Activated CD8-positive, alpha-beta memory T cell treated with anti-CD3 and anti-CD28 coated beads, Interleukin-2, amount 10 ng/mL, durations not matched to agents 7 days and 5 days (primary cell): ENCODE results near the gene PRRX2. TPM values are rescaled to one million over a fixed set of nuclear protein-coding genes. Genes with fewer than 3 reads are reported as not detected.

Experiments used
- ATAC-seq: fragments of 150-1000 bp; cut with Tn5 transposase; one replicate; pipeline ENCODE4 v1.10.0; 2021; ENCODE audit warnings: moderate library complexity
- CTCF ChIA-PET: fragments of 350-600 bp; sonication (Branson Sonifier 250); formaldehyde crosslinking; loops from one replicate; lab custom pipeline; 2021; ENCODE audit warnings: antibody characterized with exemption; lab: Charles Lee
- DNase-seq: peaks from one replicate; pipeline ENCODE4 v3.0.0-alpha.2; 2020
- H3K27ac Mint-ChIP-seq: one replicate; pipeline ENCODE4 v1.8.0; 2021; ENCODE audit warnings: mild to moderate bottlenecking, mixed read lengths
- H3K27me3 Mint-ChIP-seq: one replicate; pipeline ENCODE4 v1.8.0; 2021; ENCODE audit warnings: mixed read lengths
- H3K36me3 Mint-ChIP-seq: one replicate; pipeline ENCODE4 v1.8.0; 2021; ENCODE audit warnings: mild to moderate bottlenecking, mixed read lengths
- H3K4me1 Mint-ChIP-seq: one replicate; pipeline ENCODE4 v1.8.0; 2021; ENCODE audit warnings: mixed read lengths
- H3K4me3 Mint-ChIP-seq: one replicate; pipeline ENCODE4 v1.8.0; 2021; ENCODE audit warnings: mild to moderate bottlenecking, moderate library complexity, mixed read lengths
- H3K9me3 Mint-ChIP-seq: one replicate; pipeline ENCODE4 v1.8.0; 2022; ENCODE audit warnings: low read depth, mixed read lengths
- total RNA-seq, 2 experiments: library from RNA; stranded (reverse); gene quantifications; one replicate each; pipeline ENCODE4 v1.2.3, GENCODE V29; 2021

Gene PRRX2
- total RNA-seq, 2 experiments from 2014 or later, result 0.28 TPM; not detected in 1

GRCh38 chr9:129667378-129667777 is 1.9 kb downstream of the PRRX2 start:
- DNase-seq, result no peak
- no peak for ATAC-seq
- H3K4me3 Mint-ChIP-seq, result no peak overlapping the region
- peaks cover 6% of the 10 kb centered on the region for H3K4me1 Mint-ChIP-seq
- CTCF ChIA-PET, result interaction anchor here (1.3 kb wide), 1 partner anchor 59 kb away, joined by 4 read pairs; no protein-coding TSS in a partner anchor
- no peaks in the 10 kb centered on the region for H3K36me3 Mint-ChIP-seq
- H3K9me3 Mint-ChIP-seq, result no peaks in the 10 kb centered on the region
- H3K27ac Mint-ChIP-seq, result no peak overlapping the region
- H3K27me3 Mint-ChIP-seq, result peaks cover 33% of the 10 kb centered on the region

DNA sequence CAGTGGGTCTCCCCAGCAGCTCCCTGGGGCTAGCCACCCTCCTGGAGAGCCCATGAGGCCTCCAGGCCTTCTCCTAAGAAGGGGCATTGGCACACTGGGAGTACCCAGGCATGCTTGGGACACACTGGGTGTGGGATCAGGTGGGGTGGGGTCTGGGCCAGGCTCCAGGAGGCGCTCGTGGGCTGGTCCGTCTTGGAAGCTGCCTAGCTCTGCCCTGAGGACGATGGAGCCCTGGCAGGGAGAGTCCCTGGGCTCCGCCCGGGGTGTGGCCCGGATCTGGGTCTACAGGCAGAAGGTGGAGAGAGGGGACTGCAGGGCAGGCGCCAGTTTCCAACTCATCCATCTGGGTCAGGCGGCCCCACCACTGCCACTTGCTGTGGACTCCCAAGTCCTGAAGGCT is 2.4 kb downstream of the PRRX2 start:
- H3K9me3 Mint-ChIP-seq, result no peaks in the 10 kb centered on the region
- DNase-seq (no peak), ATAC-seq (no peak)
- peaks cover 30% of the 10 kb centered on the region for H3K27me3 Mint-ChIP-seq
- no peak overlapping the region for H3K4me3 Mint-ChIP-seq
- no peak overlapping the region for H3K27ac Mint-ChIP-seq
- CTCF ChIA-PET, result interaction anchor here (1.3 kb wide), 1 partner anchor 58 kb away, joined by 4 read pairs; no protein-coding TSS in a partner anchor
- no peaks in the 10 kb centered on the region for H3K36me3 Mint-ChIP-seq
- H3K4me1 Mint-ChIP-seq, result peaks cover 6% of the 10 kb centered on the region

GRCh38 chr9:129669141-129669718 is 3.8 kb downstream of the PRRX2 start:
- ATAC-seq (no peak), DNase-seq (no peak)
- Mint-ChIP-seq H3K4me3 (no peak overlapping the region), H3K9me3 (no peaks in the 10 kb centered on the region), H3K36me3 (no peaks in the 10 kb centered on the region), H3K4me1 (peaks cover 6% of the 10 kb centered on the region), H3K27ac (no peak overlapping the region), H3K27me3 (peaks cover 29% of the 10 kb centered on the region)
- CTCF ChIA-PET, result no interaction called here

DNA sequence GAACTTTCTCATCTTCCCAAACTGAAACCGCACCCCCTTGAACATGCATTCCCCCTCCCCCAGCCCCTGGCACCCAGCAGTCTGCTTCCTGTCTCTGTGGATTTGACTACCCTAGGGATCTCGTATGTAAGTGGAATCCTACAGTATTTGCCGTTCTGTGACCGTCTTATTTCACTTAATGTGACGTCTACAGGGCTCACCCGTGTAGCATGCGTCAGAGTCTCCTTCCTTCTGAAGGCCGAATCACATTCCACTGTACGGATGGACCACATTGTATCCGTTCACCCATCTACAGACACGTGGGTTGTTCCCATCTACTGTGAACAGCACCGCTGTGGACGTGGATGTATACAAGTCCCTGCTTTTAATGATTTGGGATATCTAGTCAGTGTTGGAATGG is 4.5 kb downstream of the PRRX2 start:
- no peak overlapping the region for H3K4me3 Mint-ChIP-seq
- peaks cover 23% of the 10 kb centered on the region for H3K27me3 Mint-ChIP-seq
- H3K27ac Mint-ChIP-seq, result no peak overlapping the region
- H3K4me1 Mint-ChIP-seq, result peaks cover 3% of the 10 kb centered on the region
- DNase-seq (no peak), ATAC-seq (no peak)
- H3K36me3 Mint-ChIP-seq, result no peaks in the 10 kb centered on the region
- CTCF ChIA-PET, result no interaction called here
- no peaks in the 10 kb centered on the region for H3K9me3 Mint-ChIP-seq

- CTCF ChIA-PET, result no interaction called here
- H3K4me3 Mint-ChIP-seq, result no peak overlapping the region
- no peak overlapping the region for H3K27ac Mint-ChIP-seq
- DNase-seq, result no peak
- no peak for ATAC-seq
- no peaks in the 10 kb centered on the region for H3K9me3 Mint-ChIP-seq
- H3K36me3 Mint-ChIP-seq, result no peaks in the 10 kb centered on the region
- peaks cover 19% of the 10 kb centered on the region for H3K27me3 Mint-ChIP-seq
- peaks cover 1% of the 10 kb centered on the region for H3K4me1 Mint-ChIP-seq
Measured at GRCh38 chr9:129671065-129671464, 5.6 kb downstream of the PRRX2 start.

DNA sequence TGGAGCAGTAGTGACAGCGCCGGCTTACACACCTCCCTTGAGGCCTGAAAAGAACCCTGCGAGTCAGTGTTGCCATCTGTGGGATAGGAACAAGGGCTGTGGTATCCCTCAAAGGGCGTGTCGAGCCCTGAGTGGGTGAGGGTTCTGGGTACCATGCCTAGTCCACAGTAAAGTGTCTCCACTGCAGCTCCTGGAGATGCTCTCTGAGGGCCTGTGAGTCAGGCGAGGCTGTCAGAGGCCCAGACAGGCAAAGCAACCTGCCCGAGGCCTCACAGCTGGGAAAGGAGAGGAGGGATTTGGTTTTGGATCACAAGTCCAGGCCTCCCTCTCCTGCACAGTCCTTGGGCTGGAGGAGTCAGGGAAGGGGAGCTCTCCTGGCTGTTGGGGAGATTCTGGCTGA is 6.1 kb downstream of the PRRX2 start:
- DNase-seq (no peak), ATAC-seq (no peak)
- H3K27ac Mint-ChIP-seq, result no peak overlapping the region
- H3K36me3 Mint-ChIP-seq, result no peaks in the 10 kb centered on the region
- CTCF ChIA-PET, result no interaction called here
- H3K4me1 Mint-ChIP-seq, result peaks cover 1% of the 10 kb centered on the region
- H3K27me3 Mint-ChIP-seq, result peaks cover 21% of the 10 kb centered on the region
- H3K4me3 Mint-ChIP-seq, result no peak overlapping the region
- H3K9me3 Mint-ChIP-seq, result no peaks in the 10 kb centered on the region

- Mint-ChIP-seq H3K27ac (no peak overlapping the region), H3K9me3 (no peaks in the 10 kb centered on the region), H3K4me1 (peaks cover 1% of the 10 kb centered on the region), H3K4me3 (no peak overlapping the region), H3K27me3 (peaks cover 25% of the 10 kb centered on the region), H3K36me3 (no peaks in the 10 kb centered on the region)
- CTCF ChIA-PET, result no interaction called here
- ATAC-seq, result no peak
- no peak for DNase-seq
Measured at GRCh38 chr9:129672702-129673101, 7.3 kb downstream of the PRRX2 start.

DNA sequence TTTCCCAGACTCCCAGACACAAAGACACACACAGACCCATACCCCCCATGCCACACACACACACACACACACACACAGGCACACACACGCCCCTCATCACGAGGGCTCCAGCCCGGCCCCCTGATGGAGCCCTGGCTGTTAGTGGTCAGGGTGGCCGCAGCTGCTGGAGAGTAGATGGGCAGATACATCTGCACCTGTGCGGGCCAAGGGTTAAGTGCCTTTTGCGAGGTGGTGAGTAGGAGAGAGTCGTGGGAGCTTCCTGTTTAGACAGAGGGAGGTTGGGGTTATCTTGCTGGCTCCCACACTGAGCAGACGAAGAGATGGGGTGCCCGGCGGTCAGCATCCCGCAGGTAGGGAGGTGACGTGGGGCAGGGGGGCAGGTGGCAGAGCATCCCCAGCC is 8.2 kb downstream of the PRRX2 start:
- Mint-ChIP-seq H3K36me3 (no peaks in the 10 kb centered on the region), H3K9me3 (no peaks in the 10 kb centered on the region), H3K27me3 (peaks cover 29% of the 10 kb centered on the region), H3K4me3 (no peak overlapping the region), H3K27ac (no peak overlapping the region), H3K4me1 (peaks cover 1% of the 10 kb centered on the region)
- CTCF ChIA-PET, result no interaction called here
- DNase-seq (no peak), ATAC-seq (no peak)

DNA sequence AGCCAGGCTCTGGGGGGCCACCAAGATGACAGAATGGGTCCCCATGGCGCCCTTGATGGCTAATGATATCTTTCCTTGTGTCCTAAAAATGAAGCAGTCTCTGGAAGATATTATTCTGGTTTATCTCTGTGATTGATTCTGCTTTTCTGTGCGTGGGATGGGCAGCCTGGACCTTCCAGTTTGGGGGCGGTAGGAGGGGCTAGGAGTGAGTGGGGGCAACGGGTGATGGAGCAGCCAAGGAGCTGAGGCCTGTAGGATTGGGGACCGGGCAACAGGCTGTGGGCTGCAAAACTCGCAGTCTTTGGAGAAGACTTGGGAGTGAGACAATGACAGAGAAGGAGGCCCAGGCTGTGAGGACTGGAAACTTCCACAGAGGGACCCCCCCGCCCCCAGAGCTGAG is 8.8 kb downstream of the PRRX2 start:
- CTCF ChIA-PET, result interaction anchor here (0.6 kb wide), 1 partner anchor 110 kb away, joined by 3 read pairs; no protein-coding TSS in a partner anchor

GRCh38 chr9:129675620-129676019 is 10.2 kb downstream of the PRRX2 start:
- DNase-seq, result no peak
- no peaks in the 10 kb centered on the region for H3K36me3 Mint-ChIP-seq

More for the DNA sequence above, 8.8 kb downstream of the PRRX2 start:
- Mint-ChIP-seq H3K4me1 (no peaks in the 10 kb centered on the region), H3K27ac (no peak overlapping the region), H3K27me3 (peaks cover 33% of the 10 kb centered on the region), H3K9me3 (no peaks in the 10 kb centered on the region), H3K36me3 (no peaks in the 10 kb centered on the region), H3K4me3 (no peak overlapping the region)
- ATAC-seq, result no peak
- no peak for DNase-seq

DNA sequence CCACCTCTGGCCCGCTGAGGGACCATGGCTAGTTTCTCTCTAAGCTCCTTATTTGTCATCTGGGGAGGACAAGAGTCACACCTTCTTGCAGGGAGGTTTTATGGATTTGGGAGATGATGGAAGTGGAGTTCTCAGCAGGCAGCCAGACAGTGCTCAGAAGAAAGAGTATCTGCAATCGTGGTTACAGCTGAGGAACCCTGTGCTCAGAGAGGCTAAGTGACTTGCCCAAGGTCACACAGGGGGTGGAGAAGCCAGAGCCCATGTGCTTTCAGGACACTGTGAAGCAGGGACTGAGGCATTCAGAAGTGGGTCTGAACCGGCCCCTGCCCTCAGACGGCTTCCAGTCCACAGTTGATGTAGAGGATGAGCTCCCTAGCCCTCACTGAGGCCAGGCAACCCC is 10.8 kb downstream of the PRRX2 start:
- no peak for DNase-seq
- Mint-ChIP-seq H3K9me3 (no peaks in the 10 kb centered on the region), H3K27ac (no peak overlapping the region), H3K4me3 (no peak overlapping the region), H3K27me3 (peaks cover 26% of the 10 kb centered on the region), H3K4me1 (no peaks in the 10 kb centered on the region), H3K36me3 (no peaks in the 10 kb centered on the region)
- CTCF ChIA-PET, result interaction anchor here (1.2 kb wide), 1 partner anchor 50 kb away, joined by 4 read pairs; no protein-coding TSS in a partner anchor
- ATAC-seq, result no peak

More at GRCh38 chr9:129675620-129676019, 10.2 kb downstream of the PRRX2 start:
- H3K27ac Mint-ChIP-seq, result no peak overlapping the region
- CTCF ChIA-PET, result interaction anchor here (1.2 kb wide), 1 partner anchor 51 kb away, joined by 4 read pairs; no protein-coding TSS in a partner anchor
- H3K4me3 Mint-ChIP-seq, result no peak overlapping the region
- peaks cover 26% of the 10 kb centered on the region for H3K27me3 Mint-ChIP-seq
- no peaks in the 10 kb centered on the region for H3K9me3 Mint-ChIP-seq
- H3K4me1 Mint-ChIP-seq, result no peaks in the 10 kb centered on the region
- no peak for ATAC-seq

- ATAC-seq (no peak), DNase-seq (no peak)
- H3K9me3 Mint-ChIP-seq, result no peaks in the 10 kb centered on the region
- CTCF ChIA-PET, result no interaction called here
- H3K36me3 Mint-ChIP-seq, result no peaks in the 10 kb centered on the region
- H3K4me3 Mint-ChIP-seq, result no peak overlapping the region
- H3K27me3 Mint-ChIP-seq, result peaks cover 26% of the 10 kb centered on the region
- H3K4me1 Mint-ChIP-seq, result no peaks in the 10 kb centered on the region
- H3K27ac Mint-ChIP-seq, result no peak overlapping the region
Measured at GRCh38 chr9:129676975-129677374, 11.5 kb downstream of the PRRX2 start.

DNA sequence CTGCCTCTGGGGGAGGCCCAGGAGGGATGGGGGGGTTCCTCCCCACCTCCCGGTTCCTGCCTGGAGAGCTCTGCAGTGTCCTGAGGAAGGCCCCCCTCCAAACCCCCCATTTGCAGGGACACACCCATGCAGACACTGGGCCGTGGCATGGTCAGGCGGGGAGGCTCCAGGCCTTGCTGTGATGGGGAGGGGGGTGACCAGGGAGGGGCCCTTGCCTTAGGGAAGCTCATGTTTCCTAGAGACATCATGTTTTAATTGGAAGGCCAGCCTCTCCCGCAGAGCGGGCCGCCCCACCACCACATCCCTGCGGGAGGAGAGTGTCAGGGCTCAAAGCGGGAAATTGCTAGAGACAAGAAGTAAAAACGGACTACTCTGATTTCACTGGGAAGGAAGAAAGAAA is 12.0 kb downstream of the PRRX2 start:
- H3K27ac Mint-ChIP-seq, result no peak overlapping the region
- peaks cover 26% of the 10 kb centered on the region for H3K27me3 Mint-ChIP-seq
- no peaks in the 10 kb centered on the region for H3K4me1 Mint-ChIP-seq
- no peak overlapping the region for H3K4me3 Mint-ChIP-seq
- H3K36me3 Mint-ChIP-seq, result no peaks in the 10 kb centered on the region
- CTCF ChIA-PET, result no interaction called here
- no peaks in the 10 kb centered on the region for H3K9me3 Mint-ChIP-seq
- ATAC-seq, result no peak
- DNase-seq, result no peak

- Mint-ChIP-seq H3K27ac (no peak overlapping the region), H3K27me3 (peaks cover 26% of the 10 kb centered on the region), H3K9me3 (no peaks in the 10 kb centered on the region), H3K36me3 (no peaks in the 10 kb centered on the region), H3K4me3 (no peak overlapping the region), H3K4me1 (no peaks in the 10 kb centered on the region)
- CTCF ChIA-PET, result no interaction called here
- ATAC-seq, result no peak
- DNase-seq, result no peak
Measured at GRCh38 chr9:129678844-129679243, 13.4 kb downstream of the PRRX2 start.
